IPS-20b (cell line): Measurements from ENCODE around the gene RABL2B.

ENCODE experiments used
- H3K27ac ChIP-seq: one replicate; pipeline ENCODE4 v1.5.1; 2013; ENCODE audit warnings: low read length
- H3K27me3 ChIP-seq: 2 replicates; pipeline ENCODE4 v1.6.1; 2013; ENCODE audit warnings: mild to moderate bottlenecking, low read length, inconsistent platforms; ENCODE audit not compliant: insufficient read depth
- H3K36me3 ChIP-seq: 2 replicates; pipeline ENCODE4 v1.6.1; 2013; ENCODE audit warnings: low read depth, mild to moderate bottlenecking, inconsistent platforms, low read length, moderate library complexity; ENCODE audit not compliant: insufficient read depth
- H3K4me1 ChIP-seq: 2 replicates; pipeline ENCODE4 v1.6.1; 2013; ENCODE audit warnings: mild to moderate bottlenecking, control low read depth, inconsistent platforms, low read length, moderate library complexity; ENCODE audit not compliant: insufficient read depth
- H3K4me3 ChIP-seq: 2 replicates; pipeline ENCODE4 v1.5.1; 2013; ENCODE audit warnings: mild to moderate bottlenecking, low read length, inconsistent platforms
- H3K9ac ChIP-seq: 2 replicates; pipeline ENCODE4 v1.6.1; 2013; ENCODE audit warnings: low read depth, mild to moderate bottlenecking, inconsistent platforms, low read length, moderate library complexity
- H3K9me3 ChIP-seq: 2 replicates; pipeline ENCODE4 v1.6.1; 2013; ENCODE audit warnings: mild to moderate bottlenecking, low read depth, low read length, inconsistent platforms; ENCODE audit not compliant: insufficient read depth

Gene RABL2B

DNA sequence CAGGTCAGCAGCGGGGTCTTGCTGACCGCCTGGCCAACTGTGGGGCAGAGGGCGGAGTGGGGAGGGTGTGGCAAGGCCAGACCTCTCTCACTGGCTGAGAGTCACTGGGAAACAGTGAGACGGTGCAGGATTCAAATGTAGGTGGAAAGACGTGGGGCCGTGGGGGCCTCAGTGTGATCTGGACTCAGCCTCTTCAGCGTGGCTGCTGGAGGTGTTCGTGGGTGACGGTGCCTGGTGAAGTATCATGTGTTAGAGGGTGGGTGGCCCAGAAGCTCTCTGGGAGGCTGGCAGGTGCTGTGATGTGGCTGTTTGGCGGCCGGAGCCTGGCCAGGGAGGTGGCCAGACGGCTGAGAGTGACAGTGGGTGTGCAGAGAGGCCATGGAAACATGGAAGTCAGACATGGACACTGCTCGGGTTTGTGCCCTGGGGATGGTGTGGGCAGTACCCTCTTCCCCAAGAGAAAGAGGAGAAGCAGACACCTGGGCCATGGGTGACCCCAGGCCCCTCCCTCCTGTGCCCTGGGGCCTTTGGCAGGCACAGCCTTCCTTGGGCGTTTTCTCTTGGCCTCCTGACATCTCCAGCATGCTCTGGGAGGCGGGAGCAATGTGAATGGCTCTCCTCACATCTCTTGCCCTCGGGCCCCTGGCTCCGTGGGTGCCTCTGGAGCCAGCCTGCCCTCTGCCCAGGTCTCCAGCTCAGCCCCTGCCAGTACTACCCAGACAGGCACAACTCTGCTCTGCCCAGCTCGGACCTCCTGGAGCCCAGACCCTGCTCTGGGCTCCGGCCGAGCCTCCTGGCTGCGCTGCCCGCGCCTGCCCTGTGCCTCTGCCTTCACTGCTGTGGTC, 55.5 kb downstream of the RABL2B start:
- peaks cover 51% of the 10 kb centered on the region for H3K27me3 ChIP-seq

GRCh38 chr22:50726643-50727340, 56.6 kb downstream of the RABL2B start:
- no peaks in the 10 kb centered on the region for H3K36me3 ChIP-seq

More for the DNA sequence above, 55.5 kb downstream of the RABL2B start:
- Histone ChIP-seq H3K9me3 (no peaks in the 10 kb centered on the region), H3K4me1 (no peaks in the 10 kb centered on the region), H3K4me3 (no peak overlapping the region), H3K27ac (no peak overlapping the region), H3K36me3 (no peaks in the 10 kb centered on the region), H3K9ac (no peak overlapping the region)

GRCh38 chr22:50725597-50725996, 57.8 kb downstream of the RABL2B start:
- Histone ChIP-seq H3K9me3 (no peaks in the 10 kb centered on the region), H3K4me1 (no peaks in the 10 kb centered on the region), H3K9ac (no peak overlapping the region), H3K36me3 (no peaks in the 10 kb centered on the region), H3K27me3 (peaks cover 55% of the 10 kb centered on the region), H3K27ac (no peak overlapping the region), H3K4me3 (no peak overlapping the region)

More at GRCh38 chr22:50726643-50727340, 56.6 kb downstream of the RABL2B start:
- Histone ChIP-seq H3K27ac (no peak overlapping the region), H3K4me1 (no peaks in the 10 kb centered on the region), H3K9ac (no peak overlapping the region), H3K27me3 (peaks cover 55% of the 10 kb centered on the region), H3K9me3 (no peaks in the 10 kb centered on the region), H3K4me3 (no peak overlapping the region)

DNA sequence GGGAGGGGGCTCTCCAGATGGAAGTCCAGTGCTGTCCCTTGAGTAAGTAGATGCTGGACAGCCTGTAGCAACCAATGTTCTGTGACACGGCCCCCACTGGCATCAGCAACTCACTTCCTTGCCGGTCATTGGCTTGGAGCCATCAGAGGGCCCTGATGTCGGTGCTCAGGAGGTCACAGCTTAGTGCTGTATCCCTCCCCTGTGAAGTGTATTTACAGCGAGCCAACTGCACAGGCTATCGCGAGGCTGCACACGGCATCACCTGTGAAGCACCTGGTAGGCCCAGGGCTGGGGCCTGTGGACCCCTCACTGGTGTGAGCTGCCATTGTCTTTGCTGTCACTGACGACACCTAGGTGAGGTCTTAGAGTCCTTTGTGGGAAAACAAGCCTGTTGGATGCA, 58.8 kb downstream of the RABL2B start:
- H3K4me1 ChIP-seq, result no peaks in the 10 kb centered on the region
- no peak overlapping the region for H3K27ac ChIP-seq
- no peak overlapping the region for H3K9ac ChIP-seq
- H3K36me3 ChIP-seq, result no peaks in the 10 kb centered on the region
- H3K27me3 ChIP-seq, result peaks cover 55% of the 10 kb centered on the region
- H3K4me3 ChIP-seq, result no peak overlapping the region
- H3K9me3 ChIP-seq, result no peaks in the 10 kb centered on the region

DNA sequence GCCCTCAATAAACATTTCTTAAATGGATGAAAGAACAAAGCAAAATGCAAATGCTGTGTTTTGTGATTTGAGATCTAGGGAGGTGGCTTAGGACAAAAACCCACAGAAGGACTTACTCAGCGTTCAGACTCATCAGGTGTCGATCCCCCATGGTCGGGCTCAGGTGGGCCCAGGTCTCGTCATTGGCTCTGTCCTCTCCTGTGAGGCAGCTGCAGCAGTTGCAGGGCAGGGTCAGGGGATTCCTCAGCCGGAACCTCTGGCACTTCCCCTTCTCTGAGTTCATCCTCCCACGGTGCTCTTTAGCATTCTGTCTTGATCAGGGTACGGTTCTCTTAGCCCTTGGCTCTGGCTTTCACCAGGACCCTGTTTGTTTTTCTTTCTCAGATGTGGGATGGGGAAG, 59.4 kb downstream of the RABL2B start:
- Histone ChIP-seq H3K9ac (no peak overlapping the region), H3K4me3 (no peak overlapping the region), H3K36me3 (no peaks in the 10 kb centered on the region), H3K9me3 (no peaks in the 10 kb centered on the region), H3K4me1 (no peaks in the 10 kb centered on the region), H3K27ac (no peak overlapping the region), H3K27me3 (peaks cover 56% of the 10 kb centered on the region)

- H3K27ac ChIP-seq, result no peak overlapping the region
- peaks cover 64% of the 10 kb centered on the region for H3K27me3 ChIP-seq
- H3K36me3 ChIP-seq, result no peaks in the 10 kb centered on the region
- H3K4me1 ChIP-seq, result no peaks in the 10 kb centered on the region
- H3K4me3 ChIP-seq, result no peak overlapping the region
- no peak overlapping the region for H3K9ac ChIP-seq
- no peaks in the 10 kb centered on the region for H3K9me3 ChIP-seq
Observed at GRCh38 chr22:50722716-50723428, 60.6 kb downstream of the RABL2B start.

- no peaks in the 10 kb centered on the region for H3K36me3 ChIP-seq
- peaks cover 71% of the 10 kb centered on the region for H3K27me3 ChIP-seq
- no peak overlapping the region for H3K27ac ChIP-seq
- H3K4me1 ChIP-seq, result no peaks in the 10 kb centered on the region
- H3K9me3 ChIP-seq, result no peaks in the 10 kb centered on the region
- H3K4me3 ChIP-seq, result no peak overlapping the region
- H3K9ac ChIP-seq, result no peak overlapping the region
Observed at GRCh38 chr22:50722048-50722701, 61.3 kb downstream of the RABL2B start.

DNA sequence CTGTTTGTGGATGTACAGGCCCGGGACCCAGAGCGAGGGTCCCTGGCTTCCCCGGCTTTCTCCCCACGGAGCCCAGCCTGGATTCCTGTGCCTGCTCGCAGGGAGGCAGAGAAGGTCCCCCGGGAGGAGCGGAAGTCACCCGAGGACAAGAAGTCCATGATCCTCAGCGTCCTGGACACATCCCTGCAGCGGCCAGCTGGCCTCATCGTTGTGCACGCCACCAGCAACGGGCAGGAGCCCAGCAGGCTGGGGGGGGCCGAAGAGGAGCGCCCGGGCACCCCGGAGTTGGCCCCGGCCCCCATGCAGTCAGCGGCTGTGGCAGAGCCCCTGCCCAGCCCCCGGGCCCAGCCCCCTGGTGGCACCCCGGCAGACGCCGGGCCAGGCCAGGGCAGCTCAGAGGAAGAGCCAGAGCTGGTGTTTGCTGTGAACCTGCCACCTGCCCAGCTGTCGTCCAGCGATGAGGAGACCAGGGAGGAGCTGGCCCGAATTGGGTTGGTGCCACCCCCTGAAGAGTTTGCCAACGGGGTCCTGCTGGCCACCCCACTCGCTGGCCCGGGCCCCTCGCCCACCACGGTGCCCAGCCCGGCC, 62.1 kb downstream of the RABL2B start:
- Histone ChIP-seq H3K9me3 (no peaks in the 10 kb centered on the region), H3K4me1 (no peaks in the 10 kb centered on the region), H3K27me3 (peaks cover 76% of the 10 kb centered on the region), H3K36me3 (no peaks in the 10 kb centered on the region), H3K9ac (no peak overlapping the region), H3K27ac (no peak overlapping the region), H3K4me3 (no peak overlapping the region)

- Histone ChIP-seq H3K27ac (no peak overlapping the region), H3K4me3 (peak overlapping the region; percentile 30; the same call in 1 of the 2 replicates), H3K36me3 (no peaks in the 10 kb centered on the region), H3K9me3 (no peaks in the 10 kb centered on the region), H3K27me3 (peaks cover 76% of the 10 kb centered on the region), H3K4me1 (no peaks in the 10 kb centered on the region), H3K9ac (no peak overlapping the region)
Observed at GRCh38 chr22:50720301-50721256, 62.9 kb downstream of the RABL2B start.

DNA sequence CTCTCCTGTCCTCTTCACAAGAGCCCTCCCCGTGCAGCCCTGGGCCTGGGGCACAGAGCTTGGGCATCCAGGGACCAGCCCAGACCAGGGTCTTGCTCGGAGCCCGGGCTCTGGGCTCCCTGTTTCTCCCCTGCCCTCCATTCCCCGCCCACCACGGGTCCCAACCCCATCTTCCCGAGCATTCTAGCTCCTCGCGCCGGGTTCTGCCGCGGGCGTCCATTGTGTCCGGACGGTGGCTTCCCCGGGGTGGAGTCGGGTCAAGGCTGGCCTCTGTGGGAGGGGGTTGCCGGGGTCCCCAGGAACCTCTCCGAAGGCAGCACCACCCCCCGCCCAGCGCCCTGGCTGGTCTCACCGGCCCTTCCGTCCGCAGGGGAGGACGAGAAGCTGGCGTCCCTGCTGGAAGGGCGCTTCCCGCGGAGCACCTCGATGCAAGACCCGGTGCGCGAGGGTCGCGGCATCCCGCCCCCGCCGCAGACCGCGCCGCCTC, 63.6 kb downstream of the RABL2B start:
- Histone ChIP-seq H3K27ac (no peak overlapping the region), H3K36me3 (no peaks in the 10 kb centered on the region), H3K4me1 (no peaks in the 10 kb centered on the region), H3K27me3 (peaks cover 76% of the 10 kb centered on the region), H3K4me3 (no peak overlapping the region; the same call in 1 of the 2 replicates), H3K9me3 (no peaks in the 10 kb centered on the region), H3K9ac (no peak overlapping the region)
